HCT116 (cell line): Measurements from ENCODE around the gene ONECUT3. TPM values are rescaled to one million over a fixed set of nuclear protein-coding genes. Genes with fewer than 3 reads are reported as not detected.
"Not testable (repeated sequence)": the region's sequence is repeated elsewhere in the genome, so short reads cannot be mapped to it uniquely, and the experiment has no call there.

Experiments
- ATAC-seq: fragments of 200-7000 bp; cut with Tn5 transposase; 2 replicates; pipeline ENCODE4 v1.9.1; 2020; ENCODE audit warnings: mild to moderate bottlenecking, moderate library complexity
- BruUV-seq: library from RNA; stranded (reverse); fragments of 400-500 nt; replicated peaks from 2 replicates; lab custom pipeline; 2021; lab: Mats Ljungman, UMichigan
- CTCF ChIA-PET: fragments of 300-600 bp; sonication (Branson Sonifier 250); formaldehyde crosslinking; loops from one replicate; lab custom pipeline; 2021; ENCODE audit warnings: antibody characterized with exemption; lab: Charles Lee
- POLR2A ChIA-PET: fragments of 300-600, 350-600 bp; sonication (Branson Sonifier 250); formaldehyde crosslinking; loops from one replicate; lab custom pipeline; 2021; ENCODE audit warnings: antibody characterized with exemption; lab: Charles Lee
- RAD21 ChIA-PET, 2 experiments: fragments of 300-600 bp; sonication (Branson Sonifier 250); formaldehyde crosslinking; loops; one replicate each; lab custom pipeline; 2023; ENCODE audit warnings: low total read pairs in 2 of 2; ENCODE audit not compliant: uncharacterized antibody in 2 of 2, unreplicated experiment in 2 of 2, low non-redundant PET in 1 of 2; lab: Charles Lee
- DNase-seq: peaks from one replicate; pipeline ENCODE4 v3.0.0-alpha.2; 2010; ENCODE audit warnings: low read depth, low spot score
- H2AFZ ChIP-seq: fragments of 200-600 bp; shearing (Covaris generic), sonication (generic); 2 replicates; pipeline ENCODE4 v1.6.1; 2017; ENCODE audit warnings: low read depth, mixed run types, mixed read lengths, antibody characterized with exemption, low read length; ENCODE audit not compliant: poor library complexity, severe bottlenecking
- H3K27ac ChIP-seq: 2 replicates; pipeline ENCODE4 v1.5.1; 2012; ENCODE audit warnings: low read depth, low read length
- H3K27me3 ChIP-seq: fragments of 200-600 bp; sonication (generic); 2 replicates; pipeline ENCODE4 v1.6.1; 2016; ENCODE audit warnings: mixed run types, low read length, mixed read lengths; ENCODE audit not compliant: insufficient read depth
- H3K36me3 ChIP-seq, 2 experiments: fragments of 200-500 bp in 1 of 2; fragments of 200-600 bp in 1 of 2; sonication (Bioruptor generic) in 1 of 2; sonication (generic) in 1 of 2; 2 replicates each; pipeline versions ENCODE4 v1.5.1 to v1.6.1; 2014 to 2016; ENCODE audit warnings: low read length in 2 of 2, inconsistent platforms in 1 of 2, mixed read lengths in 1 of 2, mixed run types in 1 of 2; ENCODE audit not compliant: insufficient read depth in 2 of 2, control insufficient read depth in 1 of 2
- H3K4me1 ChIP-seq, 2 experiments: fragments of 200-600 bp in 1 of 2; sonication (generic) in 1 of 2; 2 replicates each; pipeline versions ENCODE4 v1.5.1 to v1.6.1; 2012 to 2017; ENCODE audit warnings: low read length in 2 of 2, inconsistent platforms in 1 of 2, mild to moderate bottlenecking in 1 of 2, mixed read lengths in 1 of 2, mixed run types in 1 of 2, moderate library complexity in 1 of 2; ENCODE audit not compliant: insufficient read depth in 2 of 2, control insufficient read depth in 1 of 2
- H3K4me2 ChIP-seq: fragments of 200-600 bp; sonication (generic); 2 replicates; pipeline ENCODE4 v1.6.1; 2017; ENCODE audit warnings: mixed run types, low read length, mixed read lengths
- H3K4me3 ChIP-seq, 2 experiments: fragments of 200-600 bp in 1 of 2; sonication (generic) in 1 of 2; replicated peaks in 1 of 2; 2 replicates each; pipeline ENCODE4 v1.5.1; 2011 to 2016; ENCODE audit warnings: low read length in 2 of 2, control low read depth in 1 of 2, low read depth in 1 of 2, mild to moderate bottlenecking in 1 of 2, mixed read lengths in 1 of 2, mixed run types in 1 of 2
- H3K79me2 ChIP-seq: fragments of 200-600 bp; sonication (generic); 2 replicates; pipeline ENCODE4 v1.6.1; 2017; ENCODE audit warnings: mild to moderate bottlenecking, mixed run types, low read length, moderate library complexity, mixed read lengths; ENCODE audit not compliant: insufficient read depth
- H3K9ac ChIP-seq: fragments of 200-600 bp; sonication (generic); 2 replicates; pipeline ENCODE4 v1.6.1; 2016; ENCODE audit warnings: low read length, mixed read lengths
- H3K9me2 ChIP-seq: fragments of 200-600 bp; sonication (generic), shearing (Covaris generic); 2 replicates; pipeline ENCODE4 v1.6.1; 2017; ENCODE audit warnings: mixed run types, mild to moderate bottlenecking, moderate library complexity; ENCODE audit not compliant: insufficient read depth
- H3K9me3 ChIP-seq, 2 experiments: fragments of 200-500 bp in 1 of 2; fragments of 200-600 bp in 1 of 2; sonication (Bioruptor generic) in 1 of 2; sonication (generic) in 1 of 2; 2 replicates each; pipeline ENCODE4 v1.6.1; 2014 to 2017; ENCODE audit warnings: low read length in 2 of 2, mixed read lengths in 2 of 2, inconsistent platforms in 1 of 2, low read depth in 1 of 2, mild to moderate bottlenecking in 1 of 2, mixed run types in 1 of 2, moderate library complexity in 1 of 2; ENCODE audit not compliant: control insufficient read depth in 1 of 2, insufficient read depth in 1 of 2
- H4K20me1 ChIP-seq: fragments of 200-600 bp; sonication (generic), shearing (Covaris generic); 2 replicates; pipeline ENCODE4 v1.6.1; 2017; ENCODE audit warnings: mixed run types, mild to moderate bottlenecking, moderate library complexity; ENCODE audit not compliant: insufficient read depth
- CTCF ChIP-seq, 3 experiments: fragments of 200-600 bp in 1 of 3; sonication (generic) in 1 of 3; IDR thresholded peaks in 2 of 3; conservative IDR thresholded peaks in 1 of 3; 2 replicates each; pipeline ENCODE4 v1.5.1; 2012 to 2017; ENCODE audit warnings: low read depth in 2 of 3, low read length in 2 of 3, antibody characterized with exemption in 1 of 3, borderline replicate concordance in 1 of 3, control low read depth in 1 of 3, mild to moderate bottlenecking in 1 of 3, mixed read lengths in 1 of 3, mixed run types in 1 of 3, moderate library complexity in 1 of 3; ENCODE audit not compliant: insufficient read depth in 1 of 3
- EZH2phosphoT487 ChIP-seq: fragments of 200-600 bp; IDR thresholded peaks from 2 replicates; pipeline ENCODE4 v1.6.1; 2018; ENCODE audit warnings: antibody characterized with exemption, borderline replicate concordance
- JUND ChIP-seq: IDR thresholded peaks from 2 replicates; pipeline ENCODE4 v1.6.1; 2012
- POLR2AphosphoS5 ChIP-seq: IDR thresholded peaks from 2 replicates; pipeline ENCODE4 v1.6.1; 2011; ENCODE audit warnings: mild to moderate bottlenecking, low read depth, low read length, moderate library complexity
- RAD21 ChIP-seq: IDR thresholded peaks from 2 replicates; pipeline ENCODE4 v1.6.1; 2012; ENCODE audit warnings: low read depth, mild to moderate bottlenecking
- SRF ChIP-seq: IDR thresholded peaks from 2 replicates; pipeline ENCODE4 v1.6.1; 2012; ENCODE audit warnings: low read depth
- YY1 ChIP-seq: IDR thresholded peaks from 2 replicates; pipeline ENCODE4 v1.6.1; 2011; ENCODE audit warnings: low read length, low read depth, moderate library complexity, mild to moderate bottlenecking; ENCODE audit not compliant: insufficient replicate concordance; ENCODE audit errors: extremely low read depth
- ZNF274 ChIP-seq: fragments of 200-500 bp; sonication (Bioruptor generic); IDR thresholded peaks from 2 replicates; pipeline ENCODE4 v1.6.1; 2014; ENCODE audit warnings: mild to moderate bottlenecking, low read depth, low read length, inconsistent platforms
- intact Hi-C: fragments of 100-400 bp; cut with micrococcal nuclease; formaldehyde crosslinking; loops from 2 replicates; pipeline ENCODE4 v1.10.0; 2022
- total RNA-seq: library from RNA; stranded (reverse); gene quantifications from one replicate; pipeline ENCODE4 v1.2.1, GENCODE V29; 2021; ENCODE audit not compliant: unreplicated experiment

The ONECUT3 gene
- total RNA-seq, 1 experiment from 2014 or later: 22.1 TPM

GRCh38 chr19:1760020-1760419 lies 6.7 kb downstream of the ONECUT3 start:
- no peak overlapping the region for H3K9ac ChIP-seq
- H3K36me3 ChIP-seq: peaks cover 2 to 6% of the 10 kb centered on the region in 2 experiments; a peak in 1 of 4 replicates
- RAD21 ChIA-PET: no interaction called here
- no peaks in the 10 kb centered on the region for H3K9me3 ChIP-seq
- DNase-seq: no peak
- no TSS peak for BruUV-seq
- no peaks in the 10 kb centered on the region for H3K27me3 ChIP-seq
- H3K9me2 ChIP-seq: no peaks in the 10 kb centered on the region
- no peak overlapping the region for H3K4me2 ChIP-seq
- H2AFZ ChIP-seq: no peak overlapping the region
- no peak overlapping the region for H3K27ac ChIP-seq
- peaks cover 92% of the 10 kb centered on the region for H3K79me2 ChIP-seq
- POLR2A ChIA-PET: no interaction called here
- no peak overlapping the region for H3K4me3 ChIP-seq
- CTCF ChIA-PET: no interaction called here
- H3K4me1 ChIP-seq: peaks cover 0 to 33% of the 10 kb centered on the region in 2 experiments; a peak in 1 of 4 replicates
- H4K20me1 ChIP-seq: peaks cover 4% of the 10 kb centered on the region; the same call in 1 of the 2 replicates
- TF ChIP-seq SRF (no peak), YY1 (no peak), RAD21 (no peak), POLR2AphosphoS5 (no peak), EZH2phosphoT487 (no peak), ZNF274 (no peak), JUND (no peak), CTCF (IDR thresholded peaks at IDR 0.05 in 2 of 3, conservative IDR thresholded peaks at IDR 0.05 in 1 of 3; ENCODE audit: borderline replicate concordance in 1 of 3, insufficient read depth in 1 of 3, low read depth in 2 of 3, low read length in 2 of 3) (no peak)
- ATAC-seq: no peak
- intact Hi-C loops: no loop called here

- H3K9me3 ChIP-seq, H3K9me2 ChIP-seq, H3K36me3 ChIP-seq, H4K20me1 ChIP-seq, H2AFZ ChIP-seq, ATAC-seq, H3K4me3 ChIP-seq, BruUV-seq, H3K27me3 ChIP-seq, DNase-seq, H3K27ac ChIP-seq, intact Hi-C loops, H3K9ac ChIP-seq, RAD21 ChIA-PET, H3K4me2 ChIP-seq, POLR2A ChIA-PET: not testable (repeated sequence)
- H3K4me1 ChIP-seq: peaks cover 0 to 36% of the 10 kb centered on the region in 2 experiments; a peak in 2 of 4 replicates
- CTCF ChIA-PET: interaction anchor here (0.6 kb wide), 1 partner anchor 88 kb away, joined by 3 read pairs; no protein-coding TSS in a partner anchor
- peaks cover 86% of the 10 kb centered on the region for H3K79me2 ChIP-seq
These were observed 7.7 kb downstream of the ONECUT3 start for GRCh38 chr19:1760786-1761527.
